PFSK-1 (cell line): ENCODE results near the gene USP34.

Experiments used
- POLR2AphosphoS5 ChIP-seq: IDR thresholded peaks from 2 replicates; pipeline ENCODE4 v1.6.1; 2012; ENCODE audit warnings: low read depth, mild to moderate bottlenecking, control low read depth, low read length, moderate library complexity
- SIN3A ChIP-seq: IDR thresholded peaks from 2 replicates; pipeline ENCODE4 v1.6.1; 2012; ENCODE audit warnings: mild to moderate bottlenecking, low read length, moderate library complexity, borderline replicate concordance; ENCODE audit not compliant: insufficient read depth
- TF ChIP-seq, protein P1 (sequence below), 2 experiments: IDR thresholded peaks; 2 replicates each; pipeline versions ENCODE4 v1.6.1 to v1.8.0; 2011 to 2012; ENCODE audit warnings: low read depth in 2 of 2, low read length in 2 of 2, control low read depth in 1 of 2, inconsistent platforms in 1 of 2, mild to moderate bottlenecking in 1 of 2, moderate library complexity in 1 of 2; ENCODE audit not compliant: insufficient read depth in 1 of 2

DNA sequence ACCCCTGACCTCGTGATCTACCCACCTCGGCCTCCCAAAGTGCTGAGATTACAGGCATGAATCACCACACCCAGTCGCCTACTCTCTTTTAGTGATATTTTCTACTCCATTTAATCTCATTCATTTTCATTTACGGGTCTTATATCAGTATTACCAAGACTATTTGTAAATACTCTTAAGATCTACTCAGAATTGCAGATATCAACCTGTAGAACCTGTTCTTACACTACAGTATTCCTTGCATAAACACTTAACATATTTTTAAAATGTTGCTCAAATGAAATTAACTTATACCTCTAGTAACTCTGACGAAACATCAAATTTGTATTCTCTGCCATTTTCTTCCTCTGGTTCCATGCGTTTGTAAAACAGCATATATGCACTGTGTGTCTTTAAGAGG lies 229.6 kb downstream of the USP34 start:
- TF ChIP-seq, protein P1, sequence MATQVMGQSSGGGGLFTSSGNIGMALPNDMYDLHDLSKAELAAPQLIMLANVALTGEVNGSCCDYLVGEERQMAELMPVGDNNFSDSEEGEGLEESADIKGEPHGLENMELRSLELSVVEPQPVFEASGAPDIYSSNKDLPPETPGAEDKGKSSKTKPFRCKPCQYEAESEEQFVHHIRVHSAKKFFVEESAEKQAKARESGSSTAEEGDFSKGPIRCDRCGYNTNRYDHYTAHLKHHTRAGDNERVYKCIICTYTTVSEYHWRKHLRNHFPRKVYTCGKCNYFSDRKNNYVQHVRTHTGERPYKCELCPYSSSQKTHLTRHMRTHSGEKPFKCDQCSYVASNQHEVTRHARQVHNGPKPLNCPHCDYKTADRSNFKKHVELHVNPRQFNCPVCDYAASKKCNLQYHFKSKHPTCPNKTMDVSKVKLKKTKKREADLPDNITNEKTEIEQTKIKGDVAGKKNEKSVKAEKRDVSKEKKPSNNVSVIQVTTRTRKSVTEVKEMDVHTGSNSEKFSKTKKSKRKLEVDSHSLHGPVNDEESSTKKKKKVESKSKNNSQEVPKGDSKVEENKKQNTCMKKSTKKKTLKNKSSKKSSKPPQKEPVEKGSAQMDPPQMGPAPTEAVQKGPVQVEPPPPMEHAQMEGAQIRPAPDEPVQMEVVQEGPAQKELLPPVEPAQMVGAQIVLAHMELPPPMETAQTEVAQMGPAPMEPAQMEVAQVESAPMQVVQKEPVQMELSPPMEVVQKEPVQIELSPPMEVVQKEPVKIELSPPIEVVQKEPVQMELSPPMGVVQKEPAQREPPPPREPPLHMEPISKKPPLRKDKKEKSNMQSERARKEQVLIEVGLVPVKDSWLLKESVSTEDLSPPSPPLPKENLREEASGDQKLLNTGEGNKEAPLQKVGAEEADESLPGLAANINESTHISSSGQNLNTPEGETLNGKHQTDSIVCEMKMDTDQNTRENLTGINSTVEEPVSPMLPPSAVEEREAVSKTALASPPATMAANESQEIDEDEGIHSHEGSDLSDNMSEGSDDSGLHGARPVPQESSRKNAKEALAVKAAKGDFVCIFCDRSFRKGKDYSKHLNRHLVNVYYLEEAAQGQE (IDR thresholded peaks at IDR 0.05; ENCODE audit: insufficient read depth in 1 of 2, low read depth in 2 of 2, low read length in 2 of 2) = no peak
- TF ChIP-seq POLR2AphosphoS5 = no peak
- no peak for TF ChIP-seq SIN3A
